ENCODE measurements around the gene POLR1E. TPM values are rescaled to one million over a fixed set of nuclear protein-coding genes. Genes with fewer than 3 reads are reported as not detected.

Gene POLR1E
- total RNA-seq, 4 donors from 2014 or later: 22.5 to 26.4 (median 25.3) TPM

DNA sequence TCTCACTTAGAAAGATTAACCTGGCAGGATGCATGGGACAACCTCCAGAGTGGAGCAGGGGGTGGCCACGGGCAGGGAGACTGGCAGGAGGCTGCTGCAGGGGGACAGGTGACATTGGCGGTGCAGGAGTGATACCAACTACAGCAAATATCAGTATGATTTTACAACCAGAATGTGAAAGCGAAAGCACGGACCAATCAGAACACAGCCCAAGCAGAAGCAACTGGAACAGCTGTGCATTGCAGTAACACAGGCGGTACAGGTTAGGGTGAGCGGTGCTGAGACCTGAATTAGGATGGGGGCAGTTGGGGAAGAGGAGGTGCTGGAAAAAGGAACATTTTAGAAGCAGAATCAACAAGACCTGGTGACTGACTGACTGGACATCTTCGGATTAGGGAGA, 29.3 kb downstream of the POLR1E start:
- no peak for DNase-seq (ENCODE audit: low spot score in 2 of 2)
- TF ChIP-seq, protein P1, sequence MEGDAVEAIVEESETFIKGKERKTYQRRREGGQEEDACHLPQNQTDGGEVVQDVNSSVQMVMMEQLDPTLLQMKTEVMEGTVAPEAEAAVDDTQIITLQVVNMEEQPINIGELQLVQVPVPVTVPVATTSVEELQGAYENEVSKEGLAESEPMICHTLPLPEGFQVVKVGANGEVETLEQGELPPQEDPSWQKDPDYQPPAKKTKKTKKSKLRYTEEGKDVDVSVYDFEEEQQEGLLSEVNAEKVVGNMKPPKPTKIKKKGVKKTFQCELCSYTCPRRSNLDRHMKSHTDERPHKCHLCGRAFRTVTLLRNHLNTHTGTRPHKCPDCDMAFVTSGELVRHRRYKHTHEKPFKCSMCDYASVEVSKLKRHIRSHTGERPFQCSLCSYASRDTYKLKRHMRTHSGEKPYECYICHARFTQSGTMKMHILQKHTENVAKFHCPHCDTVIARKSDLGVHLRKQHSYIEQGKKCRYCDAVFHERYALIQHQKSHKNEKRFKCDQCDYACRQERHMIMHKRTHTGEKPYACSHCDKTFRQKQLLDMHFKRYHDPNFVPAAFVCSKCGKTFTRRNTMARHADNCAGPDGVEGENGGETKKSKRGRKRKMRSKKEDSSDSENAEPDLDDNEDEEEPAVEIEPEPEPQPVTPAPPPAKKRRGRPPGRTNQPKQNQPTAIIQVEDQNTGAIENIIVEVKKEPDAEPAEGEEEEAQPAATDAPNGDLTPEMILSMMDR (IDR thresholded peaks at IDR 0.05): no peak
- 89% methylated on average over 7 of the region's 7 CpGs for WGBS, 2 donors
- no peak overlapping the region for H3K4me3 ChIP-seq (ENCODE audit: low read depth, poor library complexity, severe bottlenecking)
- intact Hi-C loops (cut with DNase I; ENCODE audit: low total_unique reads): no loop called here

DNA sequence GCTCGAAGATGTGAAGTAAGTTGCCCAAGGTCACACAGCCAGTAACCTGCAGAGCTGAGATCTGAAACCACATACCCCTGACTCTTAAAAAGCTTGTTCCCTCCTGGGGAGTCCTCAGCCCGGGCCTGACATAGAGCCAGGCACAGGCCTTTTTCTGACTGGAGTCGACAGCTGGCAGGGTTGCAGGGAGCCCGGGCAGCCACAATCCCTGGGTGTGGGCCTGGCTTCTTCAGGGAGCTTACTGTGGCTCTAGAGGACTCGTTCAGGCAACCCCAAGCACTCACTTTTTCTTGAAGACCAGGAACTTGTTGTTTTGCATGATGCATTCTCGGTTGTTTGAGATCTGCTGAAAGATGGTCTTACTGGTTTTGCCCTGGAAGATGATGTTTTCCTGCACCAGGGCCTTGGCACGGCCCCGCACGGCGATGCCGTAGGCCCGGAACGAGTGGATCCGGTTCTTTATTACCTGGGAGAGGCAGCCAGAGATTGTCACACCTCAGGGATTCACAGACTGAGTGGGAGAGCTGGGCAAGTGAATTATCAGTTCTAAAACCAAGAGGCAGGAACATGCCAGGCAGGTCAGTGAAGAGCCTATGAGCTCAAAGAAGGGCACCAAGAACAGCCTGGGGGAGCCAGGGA, 30.0 kb downstream of the POLR1E start:
- TF ChIP-seq POLR2A (IDR thresholded peaks at IDR 0.05): no peak
- TF ChIP-seq, protein P1 (IDR thresholded peaks at IDR 0.05): no peak
- WGBS, 2 donors: 65 to 76% methylated on average over 14 of the region's 14 CpGs
- no peak for DNase-seq (ENCODE audit: low spot score in 2 of 2)
- H3K4me3 ChIP-seq (ENCODE audit: low read depth, poor library complexity, severe bottlenecking): no peak overlapping the region
- intact Hi-C loops (cut with DNase I; ENCODE audit: low total_unique reads): no loop called here

DNA sequence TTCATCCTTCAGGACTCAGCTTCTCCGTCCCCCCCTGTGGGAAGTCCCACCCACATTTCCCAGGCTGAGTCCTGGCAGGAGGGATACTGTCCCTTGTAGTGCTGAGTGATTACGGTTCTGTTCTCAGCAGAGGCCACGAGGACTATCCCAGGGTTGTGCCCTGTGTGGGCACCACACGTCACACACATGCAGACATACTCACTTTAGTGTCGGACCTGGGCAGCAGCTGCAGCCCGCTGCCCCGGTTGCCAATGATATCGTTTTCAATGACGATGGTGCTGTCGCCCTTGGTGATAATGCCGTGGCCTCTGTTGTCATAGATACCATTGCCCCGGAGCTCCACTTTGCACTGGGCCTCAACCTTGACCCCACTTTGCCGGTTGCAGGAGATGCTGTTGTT, 32.2 kb downstream of the POLR1E start:
- DNase-seq (ENCODE audit: low spot score in 2 of 2): no peak
- intact Hi-C loops (cut with DNase I; ENCODE audit: low total_unique reads): no loop called here
- H3K4me3 ChIP-seq (ENCODE audit: low read depth, poor library complexity, severe bottlenecking): no peak overlapping the region
- TF ChIP-seq, protein P1 (IDR thresholded peaks at IDR 0.05): no peak
- TF ChIP-seq POLR2A (IDR thresholded peaks at IDR 0.05): no peak
- 81 to 92% methylated on average over 6 to 11 of the region's 13 CpGs for WGBS, 2 donors

DNA sequence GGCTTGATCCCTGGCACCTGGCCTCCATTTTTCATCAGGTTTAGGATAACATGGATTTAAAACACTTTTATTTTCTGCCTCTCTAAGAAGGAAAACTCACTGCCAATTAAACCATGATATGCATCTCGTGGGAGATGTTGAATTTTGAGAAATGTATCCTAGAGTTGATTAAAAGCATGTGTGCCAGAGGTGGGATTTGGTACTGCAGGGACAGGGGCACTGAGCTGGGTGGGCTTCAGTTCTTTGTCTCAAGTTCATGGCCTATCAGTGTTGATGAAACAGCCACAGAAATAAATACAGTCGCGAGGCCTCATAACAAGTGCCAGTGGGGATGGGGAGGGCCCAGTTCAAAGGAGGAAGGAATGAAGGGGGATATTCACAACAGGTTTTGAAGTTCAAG, 34.9 kb downstream of the POLR1E start:
- TF ChIP-seq, protein P1 (IDR thresholded peaks at IDR 0.05): no peak
- TF ChIP-seq POLR2A (IDR thresholded peaks at IDR 0.05): no peak
- intact Hi-C loops (cut with DNase I; ENCODE audit: low total_unique reads): no loop called here
- 77 to 83% methylated on average over 3 of the region's 3 CpGs for WGBS, 2 donors
- no peak for DNase-seq (ENCODE audit: low spot score in 2 of 2)
- no peak overlapping the region for H3K4me3 ChIP-seq (ENCODE audit: low read depth, poor library complexity, severe bottlenecking)

DNA sequence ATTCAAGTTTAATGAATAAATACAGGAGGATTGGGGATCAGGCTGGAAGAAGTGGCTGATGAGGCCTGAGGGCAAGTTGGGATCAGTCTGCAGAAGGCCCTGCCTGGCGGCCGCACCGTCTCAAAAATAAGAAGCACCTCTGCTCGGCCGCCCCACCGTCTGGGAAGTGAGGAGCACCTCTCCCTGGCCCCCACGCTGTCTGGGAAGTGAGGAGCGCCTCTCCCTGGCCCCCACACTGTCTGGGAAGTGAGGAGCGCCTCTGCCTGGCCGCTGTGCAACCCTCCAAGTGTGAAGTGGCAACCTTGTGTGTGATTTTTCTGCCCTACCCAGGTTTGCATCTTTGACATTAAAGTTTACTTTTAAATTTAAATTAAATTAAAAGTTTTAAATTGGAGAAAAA, 35.4 kb downstream of the POLR1E start:
- DNase-seq (ENCODE audit: low spot score in 2 of 2): no peak
- intact Hi-C loops (cut with DNase I; ENCODE audit: low total_unique reads): no loop called here
- no peak overlapping the region for H3K4me3 ChIP-seq (ENCODE audit: low read depth, poor library complexity, severe bottlenecking)
- TF ChIP-seq, protein P1 (IDR thresholded peaks at IDR 0.05): no peak
- no peak for TF ChIP-seq POLR2A (IDR thresholded peaks at IDR 0.05)
- 90 to 91% methylated on average over 10 of the region's 10 CpGs for WGBS, 2 donors

DNA sequence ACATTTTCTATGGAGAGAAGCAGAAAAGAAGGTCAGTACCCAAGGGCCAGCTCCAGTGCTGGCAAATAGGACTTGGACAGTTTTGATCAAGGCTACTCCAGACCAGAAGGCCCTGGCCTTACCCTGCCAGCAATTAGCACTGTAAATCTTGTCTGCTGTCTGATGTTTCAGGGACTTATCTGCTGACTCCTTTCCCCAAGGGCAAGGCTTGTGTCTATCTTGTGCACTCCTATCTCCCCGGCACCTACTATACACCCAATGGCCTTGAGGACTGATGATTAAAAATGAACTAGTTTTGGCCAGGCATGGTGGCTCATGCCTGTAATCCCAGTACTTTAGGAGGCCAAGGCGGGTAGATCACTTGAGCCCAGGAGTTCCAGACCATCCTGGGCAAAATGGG, 37.2 kb downstream of the POLR1E start:
- DNase-seq (ENCODE audit: low spot score in 2 of 2): no peak
- H3K4me3 ChIP-seq (ENCODE audit: low read depth, poor library complexity, severe bottlenecking): no peak overlapping the region
- TF ChIP-seq POLR2A (IDR thresholded peaks at IDR 0.05): no peak
- TF ChIP-seq, protein P1 (IDR thresholded peaks at IDR 0.05): no peak
- WGBS, 2 donors: 95 to 97% methylated on average over 2 of the region's 2 CpGs
- intact Hi-C loops (cut with DNase I; ENCODE audit: low total_unique reads): no loop called here
